ENCODE data around the gene EPS8L3.

DNA sequence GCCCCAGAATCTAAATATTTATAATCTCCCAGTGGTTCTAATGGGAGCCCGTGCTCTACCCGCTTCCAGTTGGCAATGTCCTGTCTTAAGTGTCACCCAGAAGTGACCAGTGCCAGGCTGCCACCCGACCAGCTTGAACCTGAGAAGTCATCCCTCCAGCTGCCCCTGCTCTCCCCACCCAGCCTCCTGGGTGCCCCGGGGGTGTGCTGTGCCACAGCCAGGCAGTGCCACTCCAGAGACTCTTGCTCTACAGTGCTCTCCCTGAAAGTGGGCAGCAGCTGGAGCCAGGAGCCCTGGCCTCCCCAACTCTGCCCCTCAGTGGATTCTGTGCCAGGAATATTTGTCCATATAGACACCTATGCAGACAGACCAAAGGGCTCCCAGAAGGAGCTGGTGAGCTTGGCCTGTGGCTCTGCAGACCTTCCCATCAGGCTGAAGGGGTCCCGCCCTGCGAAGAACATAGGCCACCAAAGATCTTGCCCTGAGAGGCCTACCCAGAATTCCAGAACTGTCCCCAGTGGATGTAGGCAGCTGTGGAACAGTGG, 9.0 kb upstream of the EPS8L3 start:
- TF ChIP-seq, protein P1, sequence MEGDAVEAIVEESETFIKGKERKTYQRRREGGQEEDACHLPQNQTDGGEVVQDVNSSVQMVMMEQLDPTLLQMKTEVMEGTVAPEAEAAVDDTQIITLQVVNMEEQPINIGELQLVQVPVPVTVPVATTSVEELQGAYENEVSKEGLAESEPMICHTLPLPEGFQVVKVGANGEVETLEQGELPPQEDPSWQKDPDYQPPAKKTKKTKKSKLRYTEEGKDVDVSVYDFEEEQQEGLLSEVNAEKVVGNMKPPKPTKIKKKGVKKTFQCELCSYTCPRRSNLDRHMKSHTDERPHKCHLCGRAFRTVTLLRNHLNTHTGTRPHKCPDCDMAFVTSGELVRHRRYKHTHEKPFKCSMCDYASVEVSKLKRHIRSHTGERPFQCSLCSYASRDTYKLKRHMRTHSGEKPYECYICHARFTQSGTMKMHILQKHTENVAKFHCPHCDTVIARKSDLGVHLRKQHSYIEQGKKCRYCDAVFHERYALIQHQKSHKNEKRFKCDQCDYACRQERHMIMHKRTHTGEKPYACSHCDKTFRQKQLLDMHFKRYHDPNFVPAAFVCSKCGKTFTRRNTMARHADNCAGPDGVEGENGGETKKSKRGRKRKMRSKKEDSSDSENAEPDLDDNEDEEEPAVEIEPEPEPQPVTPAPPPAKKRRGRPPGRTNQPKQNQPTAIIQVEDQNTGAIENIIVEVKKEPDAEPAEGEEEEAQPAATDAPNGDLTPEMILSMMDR (IDR thresholded peaks at IDR 0.05): no peak
- no peak for TF ChIP-seq ARID4B (CRISPR knock-in tag; IDR thresholded peaks at IDR 0.05; ENCODE audit: borderline replicate concordance)
- no peak for TF ChIP-seq SOX15 (CRISPR knock-in tag; IDR thresholded peaks at IDR 0.05)
- TF ChIP-seq ZNF138 (CRISPR knock-in tag; conservative IDR thresholded peaks at IDR 0.05): no peak
- no peak for TF ChIP-seq FOXK1 (CRISPR knock-in tag; IDR thresholded peaks at IDR 0.05)
- TF ChIP-seq, protein P2, sequence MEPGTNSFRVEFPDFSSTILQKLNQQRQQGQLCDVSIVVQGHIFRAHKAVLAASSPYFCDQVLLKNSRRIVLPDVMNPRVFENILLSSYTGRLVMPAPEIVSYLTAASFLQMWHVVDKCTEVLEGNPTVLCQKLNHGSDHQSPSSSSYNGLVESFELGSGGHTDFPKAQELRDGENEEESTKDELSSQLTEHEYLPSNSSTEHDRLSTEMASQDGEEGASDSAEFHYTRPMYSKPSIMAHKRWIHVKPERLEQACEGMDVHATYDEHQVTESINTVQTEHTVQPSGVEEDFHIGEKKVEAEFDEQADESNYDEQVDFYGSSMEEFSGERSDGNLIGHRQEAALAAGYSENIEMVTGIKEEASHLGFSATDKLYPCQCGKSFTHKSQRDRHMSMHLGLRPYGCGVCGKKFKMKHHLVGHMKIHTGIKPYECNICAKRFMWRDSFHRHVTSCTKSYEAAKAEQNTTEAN (CRISPR knock-in tag; IDR thresholded peaks at IDR 0.05): no peak
- no peak for TF ChIP-seq AR (CRISPR knock-in tag; IDR thresholded peaks at IDR 0.05)
- TF ChIP-seq ESRRA (CRISPR knock-in tag; IDR thresholded peaks at IDR 0.05; ENCODE audit: borderline replicate concordance): no peak
- TF ChIP-seq NR3C1 (CRISPR knock-in tag; conservative IDR thresholded peaks at IDR 0.05; ENCODE audit: low read depth): no peak
- TF ChIP-seq, protein P3, sequence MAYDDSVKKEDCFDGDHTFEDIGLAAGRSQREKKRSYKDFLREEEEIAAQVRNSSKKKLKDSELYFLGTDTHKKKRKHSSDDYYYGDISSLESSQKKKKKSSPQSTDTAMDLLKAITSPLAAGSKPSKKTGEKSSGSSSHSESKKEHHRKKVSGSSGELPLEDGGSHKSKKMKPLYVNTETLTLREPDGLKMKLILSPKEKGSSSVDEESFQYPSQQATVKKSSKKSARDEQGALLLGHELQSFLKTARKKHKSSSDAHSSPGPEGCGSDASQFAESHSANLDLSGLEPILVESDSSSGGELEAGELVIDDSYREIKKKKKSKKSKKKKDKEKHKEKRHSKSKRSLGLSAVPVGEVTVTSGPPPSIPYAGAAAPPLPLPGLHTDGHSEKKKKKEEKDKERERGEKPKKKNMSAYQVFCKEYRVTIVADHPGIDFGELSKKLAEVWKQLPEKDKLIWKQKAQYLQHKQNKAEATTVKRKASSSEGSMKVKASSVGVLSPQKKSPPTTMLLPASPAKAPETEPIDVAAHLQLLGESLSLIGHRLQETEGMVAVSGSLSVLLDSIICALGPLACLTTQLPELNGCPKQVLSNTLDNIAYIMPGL (CRISPR knock-in tag; IDR thresholded peaks at IDR 0.05): no peak
- TF ChIP-seq CREM (CRISPR knock-in tag; IDR thresholded peaks at IDR 0.05): no peak
